Fibroblast of lung (primary cell): Measurements from ENCODE around the gene PPIB. TPM values are rescaled to one million over a fixed set of nuclear protein-coding genes. Genes with fewer than 3 reads are reported as not detected.

Experiments used
- DNase-seq, 2 donors: peaks; one replicate each; pipeline versions ENCODE4 v3.0.0 to v3.0.0-alpha.2; 2010; ENCODE audit warnings: low read depth in 2 of 2
- H2AFZ ChIP-seq: 2 replicates; pipeline ENCODE4 v1.5.1; 2012; ENCODE audit warnings: low read length, control low read depth, inconsistent platforms
- H3K27ac ChIP-seq: 2 replicates; pipeline ENCODE4 v1.5.1; 2011; ENCODE audit warnings: low read length, control low read depth; ENCODE audit not compliant: insufficient read depth
- H3K27me3 ChIP-seq: 2 replicates; pipeline ENCODE4 v1.5.1; 2011; ENCODE audit warnings: mild to moderate bottlenecking, low read length; ENCODE audit not compliant: control insufficient read depth, insufficient read depth
- H3K36me3 ChIP-seq: 2 replicates; pipeline ENCODE4 v1.5.1; 2011; ENCODE audit warnings: low read length; ENCODE audit not compliant: control insufficient read depth, insufficient read depth
- H3K4me1 ChIP-seq: 2 replicates; pipeline ENCODE4 v1.5.1; 2011; ENCODE audit warnings: low read length; ENCODE audit not compliant: control insufficient read depth, insufficient read depth; ENCODE audit errors: extremely low read depth
- H3K4me2 ChIP-seq: 2 replicates; pipeline ENCODE4 v1.5.1; 2011; ENCODE audit warnings: low read length, control low read depth; ENCODE audit not compliant: insufficient read depth; ENCODE audit errors: extremely low read depth
- H3K4me3 ChIP-seq, 4 experiments: fragments of 200-600 bp in 1 of 4; sonication (generic) in 1 of 4; replicated peaks in 1 of 4; 2 replicates each; pipeline ENCODE4 v1.5.1; 2011 to 2016; ENCODE audit warnings: low read length in 4 of 4, low read depth in 3 of 4, mild to moderate bottlenecking in 3 of 4, control low read depth in 2 of 4, inconsistent platforms in 1 of 4, mixed read lengths in 1 of 4; ENCODE audit not compliant: insufficient read depth in 1 of 4; ENCODE audit errors: control extremely low read depth in 1 of 4
- H3K79me2 ChIP-seq: 2 replicates; pipeline ENCODE4 v1.5.1; 2012; ENCODE audit warnings: mild to moderate bottlenecking, low read length, inconsistent platforms; ENCODE audit not compliant: control insufficient read depth, insufficient read depth
- H3K9ac ChIP-seq: 2 replicates; pipeline ENCODE4 v1.5.1; 2011; ENCODE audit warnings: mild to moderate bottlenecking, low read length, control low read depth; ENCODE audit not compliant: insufficient read depth
- H3K9me3 ChIP-seq: 2 replicates; pipeline ENCODE4 v1.5.1; 2012; ENCODE audit warnings: low read depth, low read length; ENCODE audit not compliant: control insufficient read depth, insufficient read depth
- H4K20me1 ChIP-seq: 2 replicates; pipeline ENCODE4 v1.5.1; 2011; ENCODE audit warnings: low read length; ENCODE audit not compliant: control insufficient read depth, insufficient read depth; ENCODE audit errors: extremely low read depth
- EZH2 ChIP-seq: IDR thresholded peaks from 2 replicates; pipeline ENCODE4 v1.5.1; 2012; ENCODE audit warnings: low read length, control low read depth, mild to moderate bottlenecking; ENCODE audit errors: missing control alignments
- polyA plus RNA-seq, 2 donors: library from polyadenylated mRNA; depleted of rRNA in 1 of 2; stranded (reverse) in 1 of 2; unstranded in 1 of 2; fragments of >200 nt; gene quantifications; 2 replicates each; pipeline ENCODE4 v1.2.1, GENCODE V29; 2011 to 2012; ENCODE audit warnings: missing spikeins in 1 of 2
- total RNA-seq: library from RNA; depleted of rRNA; stranded (reverse); fragments of >200 nt; gene quantifications from 2 replicates; pipeline ENCODE4 v1.2.1, GENCODE V29; 2014
- TF ChIP-seq, protein P1 (sequence below), 2 donors: IDR thresholded peaks in 1 of 2; conservative IDR thresholded peaks in 1 of 2; 1 replicate in 1 of 2; 2 replicates in 1 of 2; pipeline ENCODE4 v1.5.1; 2011 to 2012; ENCODE audit warnings: low read length in 2 of 2, control low read depth in 1 of 2, inconsistent platforms in 1 of 2, low read depth in 1 of 2, mild to moderate bottlenecking in 1 of 2

PPIB gene
- total and polyA plus RNA-seq, 2 donors (not counting 1 experiment from before 2014, with no cell fraction given): 639 to 1,174 TPM

DNA sequence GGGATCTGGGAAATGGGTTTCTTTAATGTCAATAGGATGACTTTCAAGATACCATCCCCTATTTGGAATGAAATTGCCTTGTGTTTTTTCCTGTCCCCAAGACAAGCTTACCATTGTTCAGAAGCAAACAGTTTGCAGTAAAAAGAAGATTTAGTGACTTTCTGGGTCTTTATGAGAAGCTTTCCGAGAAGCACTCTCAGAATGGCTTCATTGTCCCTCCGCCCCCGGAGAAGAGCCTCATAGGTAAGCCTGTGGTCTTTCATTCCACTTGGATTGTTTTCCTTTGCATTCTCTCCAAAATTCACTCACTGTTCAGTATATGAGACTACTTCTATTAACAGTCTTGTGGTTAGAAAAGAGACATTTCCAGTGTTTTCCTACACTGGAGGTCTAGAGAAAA lies 36.8 kb downstream of the PPIB start:
- TF ChIP-seq EZH2: no peak
- TF ChIP-seq, protein P1, sequence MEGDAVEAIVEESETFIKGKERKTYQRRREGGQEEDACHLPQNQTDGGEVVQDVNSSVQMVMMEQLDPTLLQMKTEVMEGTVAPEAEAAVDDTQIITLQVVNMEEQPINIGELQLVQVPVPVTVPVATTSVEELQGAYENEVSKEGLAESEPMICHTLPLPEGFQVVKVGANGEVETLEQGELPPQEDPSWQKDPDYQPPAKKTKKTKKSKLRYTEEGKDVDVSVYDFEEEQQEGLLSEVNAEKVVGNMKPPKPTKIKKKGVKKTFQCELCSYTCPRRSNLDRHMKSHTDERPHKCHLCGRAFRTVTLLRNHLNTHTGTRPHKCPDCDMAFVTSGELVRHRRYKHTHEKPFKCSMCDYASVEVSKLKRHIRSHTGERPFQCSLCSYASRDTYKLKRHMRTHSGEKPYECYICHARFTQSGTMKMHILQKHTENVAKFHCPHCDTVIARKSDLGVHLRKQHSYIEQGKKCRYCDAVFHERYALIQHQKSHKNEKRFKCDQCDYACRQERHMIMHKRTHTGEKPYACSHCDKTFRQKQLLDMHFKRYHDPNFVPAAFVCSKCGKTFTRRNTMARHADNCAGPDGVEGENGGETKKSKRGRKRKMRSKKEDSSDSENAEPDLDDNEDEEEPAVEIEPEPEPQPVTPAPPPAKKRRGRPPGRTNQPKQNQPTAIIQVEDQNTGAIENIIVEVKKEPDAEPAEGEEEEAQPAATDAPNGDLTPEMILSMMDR (conservative IDR thresholded peaks at IDR 0.05 in 1 of 2, IDR thresholded peaks at IDR 0.05 in 1 of 2; ENCODE audit: low read depth in 1 of 2, low read length in 2 of 2): no peak
- Histone ChIP-seq H3K4me3 (no peak overlapping the region), H3K27me3 (no peaks in the 10 kb centered on the region), H3K27ac (no peak overlapping the region), H2AFZ (no peak overlapping the region), H4K20me1 (no peaks in the 10 kb centered on the region), H3K79me2 (no peaks in the 10 kb centered on the region), H3K36me3 (peaks cover 3% of the 10 kb centered on the region), H3K4me2 (no peak overlapping the region), H3K4me1 (no peaks in the 10 kb centered on the region), H3K9ac (no peak overlapping the region), H3K9me3 (no peaks in the 10 kb centered on the region)
- no peak for DNase-seq

DNA sequence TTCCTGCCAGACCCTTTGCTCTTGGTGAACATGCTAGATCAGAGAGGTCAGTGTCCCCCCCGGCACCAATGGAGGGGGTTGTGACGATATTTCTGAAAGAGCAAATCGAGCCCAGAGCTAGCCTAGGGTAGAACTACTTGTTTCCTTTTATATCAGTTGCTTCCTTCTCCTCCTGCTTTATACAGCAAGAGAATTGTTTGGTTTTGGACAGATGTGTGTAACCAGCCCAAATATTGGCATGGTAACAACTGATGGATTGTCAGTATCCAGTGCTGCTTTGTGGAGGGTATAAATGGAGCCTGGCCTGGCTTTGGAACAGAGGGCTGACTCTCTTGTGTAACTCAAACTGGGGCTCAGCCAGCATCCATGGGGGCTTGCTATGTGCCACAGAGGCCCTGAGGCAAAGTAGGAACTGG lies 39.9 kb downstream of the PPIB start:
- no peak overlapping the region for H2AFZ ChIP-seq
- H3K79me2 ChIP-seq: no peaks in the 10 kb centered on the region
- no peak for DNase-seq
- H3K9me3 ChIP-seq: no peaks in the 10 kb centered on the region
- H3K9ac ChIP-seq: no peak overlapping the region
- TF ChIP-seq, protein P1 (conservative IDR thresholded peaks at IDR 0.05 in 1 of 2, IDR thresholded peaks at IDR 0.05 in 1 of 2; ENCODE audit: low read depth in 1 of 2, low read length in 2 of 2): no peak
- no peak for TF ChIP-seq EZH2
- H3K4me3 ChIP-seq: no peak overlapping the region
- no peaks in the 10 kb centered on the region for H4K20me1 ChIP-seq
- no peaks in the 10 kb centered on the region for H3K36me3 ChIP-seq
- H3K4me1 ChIP-seq: no peaks in the 10 kb centered on the region
- no peak overlapping the region for H3K4me2 ChIP-seq
- H3K27ac ChIP-seq: no peak overlapping the region
- no peaks in the 10 kb centered on the region for H3K27me3 ChIP-seq

DNA sequence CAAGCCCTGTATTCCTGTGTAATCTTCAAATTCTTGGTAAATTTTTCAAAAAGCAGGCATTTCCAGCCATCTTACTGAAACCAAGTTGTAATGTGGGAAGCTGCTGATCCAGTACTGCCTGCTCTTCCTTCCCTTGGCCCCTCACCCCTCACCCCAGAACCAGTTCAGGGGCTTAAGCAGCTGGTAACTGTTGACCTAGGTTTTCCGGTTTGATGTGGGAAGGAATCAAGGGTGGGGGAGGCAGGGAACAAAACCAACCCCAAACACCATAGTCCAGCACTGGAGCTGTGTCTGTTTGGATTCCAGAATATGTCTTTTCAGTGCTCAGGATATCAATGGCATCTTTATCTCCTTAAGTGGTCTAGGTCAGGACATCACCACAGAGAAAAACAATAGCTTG lies 40.4 kb downstream of the PPIB start:
- H3K4me1 ChIP-seq: no peaks in the 10 kb centered on the region
- H3K4me2 ChIP-seq: no peak overlapping the region
- H2AFZ ChIP-seq: no peak overlapping the region
- H3K27ac ChIP-seq: no peak overlapping the region
- no peaks in the 10 kb centered on the region for H3K27me3 ChIP-seq
- no peak overlapping the region for H3K9ac ChIP-seq
- DNase-seq: no peak
- no peaks in the 10 kb centered on the region for H4K20me1 ChIP-seq
- TF ChIP-seq EZH2: no peak
- TF ChIP-seq, protein P1 (conservative IDR thresholded peaks at IDR 0.05 in 1 of 2, IDR thresholded peaks at IDR 0.05 in 1 of 2; ENCODE audit: low read depth in 1 of 2, low read length in 2 of 2): no peak
- H3K9me3 ChIP-seq: no peaks in the 10 kb centered on the region
- no peak overlapping the region for H3K4me3 ChIP-seq
- no peaks in the 10 kb centered on the region for H3K79me2 ChIP-seq
- no peaks in the 10 kb centered on the region for H3K36me3 ChIP-seq
